ENCODE results near the gene KRTAP6-1.

KRTAP6-1 gene

GRCh38 chr21:30613836-30614235 lies at the start of gene KRTAP6-1:
Gene KRTAP6-1 (minus strand): TSS chr21:30613930. CDS start chr21:30613904, 26 bp downstream.
- DNase-seq (ENCODE audit: low spot score) = no peak

- no peak for DNase-seq (ENCODE audit: low spot score)
These were observed 39.2 kb upstream of the KRTAP6-1 start for GRCh38 chr21:30652891-30653290.

GRCh38 chr21:30646904-30647414 lies 33.2 kb upstream of the KRTAP6-1 start:
- DNase-seq (ENCODE audit: low spot score) = no peak

- no peak for DNase-seq (ENCODE audit: low spot score)
These were observed 28.8 kb upstream of the KRTAP6-1 start, which contains the start of gene KRTAP20-3 for GRCh38 chr21:30642564-30642963. Gene KRTAP20-3 (plus strand): TSS chr21:30642864.

- no peak for DNase-seq (ENCODE audit: low spot score)
These were observed 25.0 kb upstream of the KRTAP6-1 start for GRCh38 chr21:30638686-30639085.

GRCh38 chr21:30634906-30635305 lies 21.2 kb upstream of the KRTAP6-1 start, which contains the start of gene KRTAP20-2:
Gene KRTAP20-2 (plus strand): TSS chr21:30635206. CDS start chr21:30635264, 58 bp downstream.
- DNase-seq (ENCODE audit: low spot score) = no peak

GRCh38 chr21:30629200-30629599 lies 15.5 kb upstream of the KRTAP6-1 start:
- DNase-seq (ENCODE audit: low spot score) = no peak

- no peak for DNase-seq (ENCODE audit: low spot score)
These were observed 14.4 kb upstream of the KRTAP6-1 start for GRCh38 chr21:30628109-30628508.

GRCh38 chr21:30625449-30626165 lies 11.9 kb upstream of the KRTAP6-1 start:
- no peak for DNase-seq (ENCODE audit: low spot score)

- no peak for DNase-seq (ENCODE audit: low spot score)
These were observed 9.6 kb upstream of the KRTAP6-1 start for GRCh38 chr21:30623362-30623761.

GRCh38 chr21:30620522-30620921 lies 6.8 kb upstream of the KRTAP6-1 start, which contains the start of gene KRTAP20-4:
Gene KRTAP20-4 (plus strand): TSS chr21:30620627.
- no peak for DNase-seq (ENCODE audit: low spot score)

- DNase-seq (ENCODE audit: low spot score) = no peak
These were observed 6.3 kb upstream of the KRTAP6-1 start for GRCh38 chr21:30620080-30620479.

- no peak for DNase-seq (ENCODE audit: low spot score)
These were observed 2.4 kb upstream of the KRTAP6-1 start, which contains the start of gene KRTAP20-1 for GRCh38 chr21:30616125-30616524. Gene KRTAP20-1 (plus strand): TSS chr21:30616425. CDS start chr21:30616455, 30 bp downstream.

GRCh38 chr21:30615199-30615598 lies 1.5 kb upstream of the KRTAP6-1 start:
- DNase-seq (ENCODE audit: low spot score) = no peak

GRCh38 chr21:30612132-30612531 lies 1.6 kb downstream of the KRTAP6-1 start:
- no peak for DNase-seq (ENCODE audit: low spot score)

GRCh38 chr21:30605968-30606367 lies 7.8 kb downstream of the KRTAP6-1 start:
- no peak for DNase-seq (ENCODE audit: low spot score)

- DNase-seq (ENCODE audit: low spot score) = no peak
These were observed 12.9 kb downstream of the KRTAP6-1 start, which contains the start of gene KRTAP22-1 for GRCh38 chr21:30600787-30601186. Gene KRTAP22-1 (plus strand): TSS chr21:30601087.

GRCh38 chr21:30598802-30599201 lies 14.9 kb downstream of the KRTAP6-1 start, which contains the start of gene KRTAP6-2:
Gene KRTAP6-2 (minus strand): TSS chr21:30598902. CDS start chr21:30598874, 28 bp downstream.
- DNase-seq (ENCODE audit: low spot score) = no peak

- no peak for DNase-seq (ENCODE audit: low spot score)
These were observed 21.6 kb downstream of the KRTAP6-1 start, which contains the start of gene KRTAP6-3 for GRCh38 chr21:30592140-30592539. Gene KRTAP6-3 (plus strand): TSS chr21:30592440. CDS start chr21:30592446, 6 bp downstream.

- no peak for DNase-seq (ENCODE audit: low spot score)
These were observed 23.4 kb downstream of the KRTAP6-1 start, which contains the start of gene KRTAP22-2 for GRCh38 chr21:30590297-30590696. Gene KRTAP22-2 (minus strand): TSS chr21:30590397.

GRCh38 chr21:30582870-30583269 lies 30.9 kb downstream of the KRTAP6-1 start:
- no peak for DNase-seq (ENCODE audit: low spot score)

- no peak for DNase-seq (ENCODE audit: low spot score)
These were observed 33.6 kb downstream of the KRTAP6-1 start for GRCh38 chr21:30580132-30580531.

GRCh38 chr21:30579346-30579745 lies 34.4 kb downstream of the KRTAP6-1 start:
- no peak for DNase-seq (ENCODE audit: low spot score)

Data from germinal center (tissue), 1 donor.